Dendritic cell treated with granulocyte-macrophage colony-stimulating factor and Interleukin-4, amounts not matched to agents 40 ng/mL and 50 ng/mL, for 4 days (primary cell): ENCODE data around the gene HIPK1.
"Not testable (repeated sequence)": the region's sequence is repeated elsewhere in the genome, so short reads cannot be mapped to it uniquely, and the experiment has no call there.

Experiments used
- H3K27ac Mint-ChIP-seq: one replicate; pipeline ENCODE4 v1.8.0; 2022; ENCODE audit warnings: mild to moderate bottlenecking, mixed read lengths
- H3K27me3 Mint-ChIP-seq: one replicate; pipeline ENCODE4 v1.8.0; 2022; ENCODE audit warnings: mild to moderate bottlenecking, mixed read lengths
- H3K36me3 Mint-ChIP-seq: one replicate; pipeline ENCODE4 v1.8.0; 2022; ENCODE audit warnings: low read depth, mixed read lengths
- H3K4me1 Mint-ChIP-seq: one replicate; pipeline ENCODE4 v1.8.0; 2022; ENCODE audit warnings: low read depth, mixed read lengths
- H3K4me3 Mint-ChIP-seq: one replicate; pipeline ENCODE4 v1.8.0; 2022; ENCODE audit warnings: mild to moderate bottlenecking, moderate library complexity, mixed read lengths
- H3K9me3 Mint-ChIP-seq: one replicate; pipeline ENCODE4 v1.8.0; 2022; ENCODE audit warnings: mixed read lengths
- intact Hi-C: fragments of 100-400 bp; cut with micrococcal nuclease; formaldehyde crosslinking; loops from one replicate; pipeline ENCODE4 v1.15.0; 2022

The HIPK1 gene

DNA sequence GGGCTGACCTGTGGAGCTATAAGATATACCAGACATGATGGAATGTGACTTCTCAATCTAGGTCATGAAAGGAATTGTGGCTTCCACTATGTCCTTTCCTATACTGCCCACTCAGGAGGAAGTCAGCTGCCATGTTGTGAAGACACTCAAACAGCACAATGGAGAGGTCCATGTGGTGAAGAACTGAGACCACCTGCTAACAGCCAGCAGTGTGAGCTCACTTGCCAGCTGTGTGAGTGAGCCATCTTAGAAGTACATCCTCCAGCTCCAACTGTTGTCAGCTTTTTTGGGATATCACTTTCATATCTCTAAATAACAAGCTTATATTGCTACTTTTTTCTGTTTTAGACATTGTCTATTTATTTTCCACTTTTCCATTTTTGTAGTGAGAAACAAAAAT, 79.9 kb downstream of the HIPK1 start:
- Mint-ChIP-seq H3K27me3 (peaks cover 3% of the 10 kb centered on the region), H3K9me3 (peaks cover 9% of the 10 kb centered on the region), H3K27ac (no peak overlapping the region), H3K4me3 (no peak overlapping the region), H3K36me3 (no peaks in the 10 kb centered on the region), H3K4me1 (peaks cover 6% of the 10 kb centered on the region)
- intact Hi-C loops: loop anchor here (10.0 kb wide), 1 partner anchor 196 kb away; no protein-coding TSS in a partner anchor

DNA sequence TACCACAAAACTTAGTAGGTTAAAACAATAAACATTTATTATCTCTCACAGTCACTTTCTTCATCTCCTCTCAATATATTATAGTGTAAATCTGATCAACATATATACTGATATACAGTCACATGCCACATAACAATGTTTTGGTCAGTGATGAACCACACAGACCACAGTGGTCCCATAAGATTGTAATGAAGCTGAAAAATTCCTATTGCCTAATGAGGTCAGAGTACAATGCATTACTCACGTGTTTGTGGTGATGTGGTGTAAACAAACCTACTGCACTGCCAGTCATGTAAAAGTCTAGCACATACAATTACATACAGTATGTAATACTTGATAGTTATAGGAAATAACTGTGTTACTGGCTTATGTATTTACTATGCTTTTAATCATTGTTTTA, 80.3 kb downstream of the HIPK1 start:
- H3K4me1 Mint-ChIP-seq: peaks cover 6% of the 10 kb centered on the region
- no peak overlapping the region for H3K4me3 Mint-ChIP-seq
- no peak overlapping the region for H3K27ac Mint-ChIP-seq
- intact Hi-C loops: loop anchor here (10.0 kb wide), 1 partner anchor 195 kb away; no protein-coding TSS in a partner anchor
- H3K36me3 Mint-ChIP-seq: no peaks in the 10 kb centered on the region
- peaks cover 9% of the 10 kb centered on the region for H3K9me3 Mint-ChIP-seq
- H3K27me3 Mint-ChIP-seq: peaks cover 2% of the 10 kb centered on the region

DNA sequence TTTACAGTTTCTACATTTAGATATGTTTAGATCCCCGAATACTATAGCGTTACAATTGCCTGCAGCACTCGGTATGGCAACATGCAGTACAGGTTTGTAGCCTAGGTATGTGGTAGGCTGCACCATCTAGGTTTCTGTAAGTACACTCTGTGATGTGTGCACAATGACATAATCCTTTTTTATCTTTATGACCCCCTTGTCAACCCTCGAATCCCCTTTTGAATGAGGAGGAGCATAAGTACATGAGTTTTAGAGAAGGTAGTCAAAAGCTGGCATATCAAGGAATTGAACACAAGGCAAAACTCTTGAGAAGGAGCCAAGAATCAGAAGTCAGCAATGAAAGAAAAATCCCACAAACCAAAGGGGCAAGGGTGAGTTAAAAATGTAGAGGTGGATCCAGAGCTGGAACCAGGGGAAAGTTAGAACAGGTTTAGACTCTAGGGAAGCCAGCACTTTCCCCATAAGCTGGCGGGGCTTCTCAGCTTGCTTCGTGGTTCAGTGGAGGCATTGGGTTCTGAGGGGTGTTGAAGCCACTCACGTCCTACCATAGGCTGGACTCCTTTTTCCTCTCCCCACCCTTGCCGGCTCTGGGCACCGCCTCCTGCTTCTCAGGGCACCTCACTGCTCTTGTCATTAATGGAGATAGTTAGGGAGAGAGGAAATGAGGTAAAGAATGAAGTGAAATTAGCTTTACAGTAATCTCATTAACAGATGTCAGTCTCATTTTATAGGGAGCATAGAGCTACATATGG, 81.5 kb downstream of the HIPK1 start:
- Mint-ChIP-seq H3K4me3 (no peak overlapping the region), H3K27ac (no peak overlapping the region), H3K4me1 (peaks cover 6% of the 10 kb centered on the region), H3K36me3 (no peaks in the 10 kb centered on the region), H3K27me3 (peaks cover 4% of the 10 kb centered on the region), H3K9me3 (peaks cover 9% of the 10 kb centered on the region)
- intact Hi-C loops: no loop called here

DNA sequence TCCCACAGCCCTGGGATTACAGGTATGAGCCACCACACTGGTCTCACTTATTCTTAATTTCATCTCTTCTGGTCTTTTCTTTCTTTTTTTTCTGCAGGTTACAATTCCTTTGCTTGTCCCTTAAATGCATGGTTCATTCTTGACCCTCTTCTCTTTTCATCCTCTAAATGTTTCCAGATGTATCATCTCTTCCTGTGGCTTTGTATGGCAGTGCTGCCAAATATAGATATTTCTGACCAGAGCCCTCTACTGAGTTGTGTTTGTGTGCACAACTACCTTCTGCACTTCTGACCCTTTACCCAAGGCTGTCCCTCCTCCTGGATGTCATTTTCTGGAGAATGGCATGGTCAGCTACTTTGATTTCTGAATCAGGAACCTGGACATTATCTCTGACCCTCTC, 82.7 kb downstream of the HIPK1 start:
- no peaks in the 10 kb centered on the region for H3K36me3 Mint-ChIP-seq
- H3K27ac Mint-ChIP-seq: no peak overlapping the region
- peaks cover 3% of the 10 kb centered on the region for H3K27me3 Mint-ChIP-seq
- peaks cover 6% of the 10 kb centered on the region for H3K4me1 Mint-ChIP-seq
- intact Hi-C loops: no loop called here
- H3K4me3 Mint-ChIP-seq: no peak overlapping the region
- peaks cover 5% of the 10 kb centered on the region for H3K9me3 Mint-ChIP-seq

DNA sequence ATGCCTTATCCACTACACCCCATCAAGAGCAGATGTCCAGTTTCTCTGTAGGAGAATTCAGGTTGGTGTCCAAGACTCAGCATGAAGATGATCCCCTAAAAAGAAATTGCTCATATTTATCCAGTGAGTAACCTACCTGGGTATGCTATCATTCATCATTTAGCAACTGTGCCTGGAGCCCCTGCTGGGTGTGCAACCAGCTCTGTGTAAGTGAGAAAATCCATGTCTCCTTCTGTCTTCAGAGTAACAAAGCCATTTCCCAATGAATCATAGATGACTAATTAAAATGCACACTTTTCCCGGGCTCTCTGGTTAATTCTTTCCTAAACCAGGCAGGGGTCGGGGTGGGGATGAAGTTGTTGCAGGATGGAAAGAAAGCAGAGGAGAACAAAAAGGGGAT, 86.0 kb downstream of the HIPK1 start:
- Mint-ChIP-seq H3K27ac (no peak overlapping the region), H3K27me3 (peaks cover 1% of the 10 kb centered on the region), H3K4me1 (peaks cover 6% of the 10 kb centered on the region), H3K4me3 (no peak overlapping the region), H3K36me3 (no peaks in the 10 kb centered on the region), H3K9me3 (peaks cover 12% of the 10 kb centered on the region)
- intact Hi-C loops: no loop called here

DNA sequence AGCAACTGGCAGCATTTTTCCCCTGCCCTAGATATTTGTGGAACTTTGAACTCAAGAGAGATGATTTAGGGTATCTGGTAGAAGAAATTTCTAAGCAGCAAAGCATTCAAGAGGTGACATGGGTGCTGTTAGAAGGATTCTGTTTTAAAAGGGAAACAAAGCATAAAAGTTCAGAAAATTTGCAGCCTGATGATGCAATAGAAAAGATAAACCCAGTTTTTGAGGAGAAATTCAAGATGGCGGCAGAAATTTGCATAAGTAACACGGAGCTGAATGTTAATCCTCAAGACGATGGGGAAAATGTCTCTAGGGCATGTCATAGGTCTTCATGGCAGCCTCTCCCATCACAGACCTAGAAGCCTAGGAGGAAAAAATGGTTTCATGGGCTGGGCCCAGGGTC, 90.6 kb downstream of the HIPK1 start:
- intact Hi-C loops, H3K4me3 Mint-ChIP-seq, H3K4me1 Mint-ChIP-seq, H3K27me3 Mint-ChIP-seq, H3K27ac Mint-ChIP-seq, H3K36me3 Mint-ChIP-seq: not testable (repeated sequence)
- H3K9me3 Mint-ChIP-seq: peaks cover 12% of the 10 kb centered on the region

DNA sequence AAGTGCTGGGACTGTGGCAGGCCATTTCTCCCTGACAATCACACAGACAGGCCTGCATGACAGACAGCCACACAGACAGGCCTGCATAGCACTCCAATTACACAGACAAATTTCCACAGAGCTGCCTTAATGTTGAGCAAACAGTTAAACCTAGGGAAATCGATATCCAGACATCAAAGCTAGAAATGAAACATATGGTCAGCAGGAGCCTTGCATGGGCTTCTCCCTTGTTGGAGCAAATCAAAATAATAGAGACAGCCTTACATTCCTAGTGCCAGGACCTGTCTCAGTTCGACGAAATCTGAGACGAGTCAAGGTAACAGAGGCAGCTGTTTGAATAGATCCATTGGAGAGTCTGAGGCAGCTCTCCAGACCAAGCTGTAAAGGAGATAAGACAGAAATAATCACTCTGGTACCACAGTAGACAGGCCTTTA, 92.6 kb downstream of the HIPK1 start:
- Mint-ChIP-seq H3K36me3 (no peaks in the 10 kb centered on the region), H3K27me3 (no peaks in the 10 kb centered on the region), H3K4me3 (no peak overlapping the region), H3K9me3 (peaks cover 12% of the 10 kb centered on the region), H3K4me1 (no peaks in the 10 kb centered on the region), H3K27ac (no peak overlapping the region)
- intact Hi-C loops: no loop called here

DNA sequence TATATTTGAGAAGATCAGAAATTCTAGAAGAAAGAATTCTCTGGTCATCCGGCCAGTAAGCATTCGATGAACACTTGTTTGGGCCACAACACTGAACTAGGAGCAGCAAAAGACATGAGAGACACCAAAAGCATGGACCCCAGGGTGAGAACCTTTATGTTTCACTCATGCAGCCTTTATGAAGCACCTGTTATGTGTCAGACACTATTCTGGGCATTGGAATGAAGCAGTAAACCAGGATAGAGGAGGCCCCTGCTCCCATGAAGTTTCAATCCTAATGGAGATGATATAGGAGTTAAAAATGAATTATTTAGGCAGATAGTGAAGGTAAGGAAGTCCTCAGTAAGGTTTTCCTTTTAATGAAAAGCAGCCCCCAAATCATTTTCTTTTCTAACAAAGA, 93.8 kb downstream of the HIPK1 start:
- no peak overlapping the region for H3K27ac Mint-ChIP-seq
- H3K36me3 Mint-ChIP-seq: no peaks in the 10 kb centered on the region
- H3K9me3 Mint-ChIP-seq: peaks cover 12% of the 10 kb centered on the region
- intact Hi-C loops: no loop called here
- H3K4me3 Mint-ChIP-seq: no peak overlapping the region
- H3K4me1 Mint-ChIP-seq: no peaks in the 10 kb centered on the region
- H3K27me3 Mint-ChIP-seq: no peaks in the 10 kb centered on the region

DNA sequence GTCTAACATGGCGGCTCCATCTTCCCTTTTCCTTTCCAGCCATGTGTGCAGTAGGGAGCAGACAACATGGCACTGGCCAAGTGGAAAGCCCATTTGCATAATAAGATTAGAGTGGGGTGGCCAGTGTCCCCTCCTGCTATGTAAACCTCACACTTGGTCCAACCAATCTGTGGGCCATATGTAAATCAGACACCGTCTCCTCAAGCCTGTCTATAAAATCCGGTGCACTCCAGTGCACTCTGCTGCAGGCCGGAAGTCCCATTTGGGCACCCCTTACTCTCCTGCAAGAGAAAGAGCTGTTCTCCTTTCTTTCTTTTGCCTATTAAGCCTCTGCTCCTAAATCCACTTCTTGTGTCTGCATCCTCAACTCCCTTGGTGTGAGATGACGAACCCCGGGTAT, 94.3 kb downstream of the HIPK1 start:
- no peak overlapping the region for H3K4me3 Mint-ChIP-seq
- no peaks in the 10 kb centered on the region for H3K27me3 Mint-ChIP-seq
- peaks cover 12% of the 10 kb centered on the region for H3K9me3 Mint-ChIP-seq
- H3K4me1 Mint-ChIP-seq: no peaks in the 10 kb centered on the region
- H3K36me3 Mint-ChIP-seq: no peaks in the 10 kb centered on the region
- intact Hi-C loops: no loop called here
- no peak overlapping the region for H3K27ac Mint-ChIP-seq

DNA sequence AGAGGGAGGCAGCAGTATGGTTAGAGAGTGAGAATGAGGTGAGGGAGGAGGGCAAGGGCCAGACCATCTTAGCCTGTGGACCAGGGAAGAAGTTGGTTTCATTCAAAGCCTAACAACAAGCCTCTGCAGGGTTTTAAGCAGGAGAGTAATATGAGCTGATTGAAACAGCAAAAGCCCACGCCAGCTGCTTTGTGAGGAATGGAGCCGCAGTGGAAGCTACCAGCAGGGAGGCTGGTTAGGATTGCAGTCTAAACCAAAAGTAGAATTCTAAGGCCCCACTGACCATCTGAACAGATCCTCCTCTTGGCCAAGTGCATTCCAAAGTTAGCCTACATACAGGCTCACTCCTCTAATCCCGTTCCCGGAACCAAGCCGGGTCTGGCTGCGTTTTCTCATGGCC, 94.9 kb downstream of the HIPK1 start:
- Mint-ChIP-seq H3K4me1 (no peaks in the 10 kb centered on the region), H3K27me3 (no peaks in the 10 kb centered on the region), H3K4me3 (no peak overlapping the region), H3K36me3 (no peaks in the 10 kb centered on the region), H3K9me3 (peaks cover 10% of the 10 kb centered on the region), H3K27ac (no peak overlapping the region)
- intact Hi-C loops: no loop called here

DNA sequence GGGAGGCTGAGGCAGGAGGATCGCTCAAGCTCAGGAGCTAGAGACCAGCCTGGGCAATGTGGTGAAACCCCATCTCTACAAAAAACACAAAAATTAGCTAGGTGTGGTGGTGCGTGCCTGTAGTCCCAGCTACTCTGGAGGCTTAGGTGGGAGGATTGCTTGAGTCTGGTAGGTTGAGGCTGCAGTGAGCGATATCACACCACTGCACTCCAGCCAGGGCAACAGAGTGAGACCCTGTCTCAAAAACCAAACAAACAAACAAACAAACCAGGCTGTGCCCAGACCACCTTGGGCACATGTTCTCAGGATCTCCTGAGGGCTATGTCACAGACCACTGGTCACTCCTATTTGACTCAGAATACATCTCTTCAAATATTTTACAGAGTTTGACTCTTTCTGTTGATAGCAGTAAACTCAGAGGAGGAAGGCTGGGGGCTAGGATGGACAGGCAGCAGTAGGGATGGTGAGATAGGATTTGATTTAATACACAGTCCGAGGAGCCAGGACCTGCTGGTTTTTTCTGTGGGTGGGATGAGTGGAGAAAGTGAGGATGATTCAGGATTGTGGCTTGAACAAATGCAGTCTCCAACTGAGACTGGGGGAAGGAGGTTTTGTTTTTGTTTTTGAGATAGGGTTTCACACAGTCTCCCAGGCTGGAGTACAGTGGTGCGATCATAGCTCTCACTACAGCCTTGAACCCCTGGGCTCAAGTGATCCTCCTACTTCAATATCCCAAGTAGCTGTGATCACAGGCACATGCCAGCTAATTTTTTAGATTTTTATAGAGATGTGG, 96.7 kb downstream of the HIPK1 start:
- Mint-ChIP-seq H3K27me3 (no peaks in the 10 kb centered on the region), H3K27ac (no peak overlapping the region), H3K4me1 (no peaks in the 10 kb centered on the region), H3K36me3 (no peaks in the 10 kb centered on the region), H3K4me3 (no peak overlapping the region), H3K9me3 (no peaks in the 10 kb centered on the region)
- intact Hi-C loops: no loop called here

DNA sequence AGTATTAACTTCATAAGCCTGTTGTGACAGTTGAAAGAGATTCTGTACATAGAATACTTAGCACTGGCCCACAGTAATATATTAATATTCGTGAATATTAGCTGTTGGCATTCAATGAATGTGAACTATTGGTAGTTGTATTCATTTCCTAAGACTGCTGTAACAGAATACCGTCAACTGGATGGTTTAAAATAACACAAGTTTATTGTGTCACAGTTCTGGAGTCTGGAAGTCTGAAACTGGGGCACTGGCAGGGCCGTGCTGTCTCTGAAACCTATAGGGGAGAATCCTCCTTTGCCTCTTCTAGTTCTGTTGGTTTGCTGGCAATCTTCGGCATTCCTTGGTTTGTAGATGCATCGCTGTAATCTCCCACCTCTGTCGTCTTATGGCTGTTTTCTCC, 97.7 kb downstream of the HIPK1 start:
- Mint-ChIP-seq H3K4me3 (no peak overlapping the region), H3K27me3 (no peaks in the 10 kb centered on the region)

More for the DNA sequence above, 97.7 kb downstream of the HIPK1 start:
- intact Hi-C loops: no loop called here
- H3K9me3 Mint-ChIP-seq: no peaks in the 10 kb centered on the region
- H3K36me3 Mint-ChIP-seq: no peaks in the 10 kb centered on the region
- no peaks in the 10 kb centered on the region for H3K4me1 Mint-ChIP-seq
- no peak overlapping the region for H3K27ac Mint-ChIP-seq
